Mesenchymal stem cell (in vitro differentiated cells and primary cell): Measurements from ENCODE around the gene TMEM267.
"Not testable (repeated sequence)": the region's sequence is repeated elsewhere in the genome, so short reads cannot be mapped to it uniquely, and the experiment has no call there.

ENCODE experiments used
- DNase-seq: peaks from one replicate; pipeline ENCODE4 v3.0.0-alpha.2; 2013
- H2AFZ ChIP-seq: one replicate; pipeline ENCODE4 v1.6.1; 2013; ENCODE audit warnings: low read depth, mild to moderate bottlenecking, control low read depth, inconsistent platforms, low read length, moderate library complexity
- H2AK5ac ChIP-seq: 2 replicates; pipeline ENCODE4 v1.6.1; 2013; ENCODE audit warnings: low read length, moderate library complexity, mild to moderate bottlenecking, inconsistent platforms; ENCODE audit not compliant: severe bottlenecking
- H2BK120ac ChIP-seq: one replicate; pipeline ENCODE4 v1.6.1; 2013; ENCODE audit warnings: low read depth, mild to moderate bottlenecking, inconsistent platforms, low read length, moderate library complexity
- H2BK12ac ChIP-seq, 2 experiments: one replicate each; pipeline ENCODE4 v1.6.1; 2013; ENCODE audit warnings: inconsistent platforms in 2 of 2, low read length in 2 of 2, mild to moderate bottlenecking in 2 of 2, moderate library complexity in 2 of 2, control low read depth in 1 of 2
- H2BK15ac ChIP-seq: one replicate; pipeline ENCODE4 v1.6.1; 2013; ENCODE audit warnings: mild to moderate bottlenecking, low read depth, inconsistent platforms; ENCODE audit not compliant: poor library complexity, severe bottlenecking
- H2BK5ac ChIP-seq: 2 replicates; pipeline ENCODE4 v1.6.1; 2013; ENCODE audit warnings: low read depth, mild to moderate bottlenecking, low read length, control low read depth, inconsistent platforms; ENCODE audit not compliant: poor library complexity, severe bottlenecking
- H3K14ac ChIP-seq, 2 experiments: one replicate each; pipeline ENCODE4 v1.6.1; 2013; ENCODE audit warnings: inconsistent platforms in 2 of 2, low read length in 2 of 2, control low read depth in 1 of 2, mild to moderate bottlenecking in 1 of 2, moderate library complexity in 1 of 2
- H3K18ac ChIP-seq, 2 experiments: one replicate each; pipeline ENCODE4 v1.6.1; 2013; ENCODE audit warnings: inconsistent platforms in 2 of 2, low read length in 2 of 2, control low read depth in 1 of 2, low read depth in 1 of 2, mild to moderate bottlenecking in 1 of 2
- H3K23ac ChIP-seq, 2 experiments: one replicate each; pipeline ENCODE4 v1.6.1; 2013; ENCODE audit warnings: inconsistent platforms in 2 of 2, low read length in 2 of 2, mild to moderate bottlenecking in 2 of 2, moderate library complexity in 2 of 2, control low read depth in 1 of 2
- H3K27ac ChIP-seq: 2 replicates; pipeline ENCODE4 v1.5.1; 2013; ENCODE audit warnings: mild to moderate bottlenecking, moderate library complexity, low read length, control low read depth, inconsistent platforms; ENCODE audit not compliant: poor library complexity, severe bottlenecking
- H3K27me3 ChIP-seq, 2 experiments: 2 replicates each; pipeline versions ENCODE4 v1.6.1 to v1.7.0; 2013; ENCODE audit warnings: low read length in 2 of 2, mild to moderate bottlenecking in 2 of 2, moderate library complexity in 2 of 2, control low read depth in 1 of 2, inconsistent platforms in 1 of 2; ENCODE audit not compliant: control insufficient read depth in 1 of 2, insufficient read depth in 1 of 2
- H3K36me3 ChIP-seq, 2 experiments: 2 replicates each; pipeline versions ENCODE4 v1.6.1 to v1.7.0; 2013; ENCODE audit warnings: low read length in 2 of 2, control low read depth in 1 of 2, inconsistent platforms in 1 of 2, low read depth in 1 of 2, mild to moderate bottlenecking in 1 of 2; ENCODE audit not compliant: insufficient read depth in 2 of 2, control insufficient read depth in 1 of 2
- H3K4ac ChIP-seq, 2 experiments: one replicate each; pipeline ENCODE4 v1.6.1; 2013; ENCODE audit warnings: inconsistent platforms in 2 of 2, low read length in 2 of 2, mild to moderate bottlenecking in 2 of 2, moderate library complexity in 2 of 2, control low read depth in 1 of 2, low read depth in 1 of 2
- H3K4me1 ChIP-seq: 2 replicates; pipeline ENCODE4 v1.6.1; 2013; ENCODE audit warnings: low read depth, low read length, control low read depth; ENCODE audit not compliant: control insufficient read depth, insufficient read depth
- H3K4me2 ChIP-seq: 2 replicates; pipeline ENCODE4 v1.6.1; 2013; ENCODE audit warnings: low read length, mild to moderate bottlenecking, inconsistent platforms; ENCODE audit not compliant: poor library complexity, severe bottlenecking
- H3K4me3 ChIP-seq, 2 experiments: 2 replicates each; pipeline versions ENCODE4 v1.5.1 to v1.7.0; 2013; ENCODE audit warnings: low read length in 2 of 2, mild to moderate bottlenecking in 2 of 2, control low read depth in 1 of 2, low read depth in 1 of 2; ENCODE audit not compliant: insufficient read depth in 1 of 2
- H3K79me1 ChIP-seq: replicated peaks from 2 replicates; pipeline ENCODE4 v1.6.1; 2013; ENCODE audit warnings: mild to moderate bottlenecking, control low read depth, low read length, inconsistent platforms; ENCODE audit not compliant: poor library complexity, severe bottlenecking
- H3K9ac ChIP-seq: 2 replicates; pipeline ENCODE4 v1.7.0; 2013; ENCODE audit warnings: mild to moderate bottlenecking, low read length, moderate library complexity
- H3K9me3 ChIP-seq: 2 replicates; pipeline ENCODE4 v1.7.0; 2013; ENCODE audit warnings: mild to moderate bottlenecking, low read length; ENCODE audit not compliant: control insufficient read depth
- H4K8ac ChIP-seq: one replicate; pipeline ENCODE4 v1.6.1; 2013; ENCODE audit warnings: inconsistent platforms, mild to moderate bottlenecking, low read length, moderate library complexity
- H4K91ac ChIP-seq: one replicate; pipeline ENCODE4 v1.6.1; 2013; ENCODE audit warnings: mild to moderate bottlenecking, low read length, inconsistent platforms
- WGBS: methylation state at CpG from one replicate; pipeline ENCODE4 v1.1.7; 2013; ENCODE audit warnings: mixed read lengths; 5-methylcytosine and 5-hydroxymethylcytosine counted together

TMEM267 gene

DNA sequence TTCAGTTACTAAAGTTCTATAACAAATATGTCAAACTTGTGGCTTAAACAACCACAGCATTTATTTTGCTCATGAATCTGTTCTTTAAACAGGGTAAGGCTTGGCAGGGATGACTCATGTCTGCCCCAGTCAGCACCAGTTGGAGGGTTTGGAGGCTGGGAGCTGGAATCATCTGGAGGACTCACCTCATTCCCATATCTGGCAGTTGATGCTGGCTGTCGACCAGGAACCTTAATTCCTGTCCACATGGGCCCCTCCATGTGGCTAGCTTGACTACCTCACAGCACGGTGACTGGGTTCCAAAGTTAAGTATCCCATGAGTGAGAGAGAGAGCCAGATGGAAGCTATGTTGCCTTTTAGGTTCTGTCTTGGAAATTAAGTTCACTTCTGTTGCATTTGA lies 57.7 kb downstream of the TMEM267 start:
- Histone ChIP-seq H3K14ac (no peak overlapping the region), H2BK15ac (no peak overlapping the region), H3K4me2 (no peak overlapping the region), H3K9me3 (no peaks in the 10 kb centered on the region), H3K18ac (peak overlapping the region in 1 of 2 experiments; percentile 61), H2AFZ (no peak overlapping the region), H2BK120ac (no peak overlapping the region), H4K8ac (no peak overlapping the region), H3K4ac (no peak overlapping the region), H3K4me3 (peak overlapping the region in 1 of 2 experiments; percentile 19), H2BK5ac (no peak overlapping the region), H3K23ac (no peak overlapping the region), H4K91ac (no peak overlapping the region), H3K36me3 (no peaks in the 10 kb centered on the region), H3K9ac (no peak overlapping the region), H3K4me1 (peaks cover 14% of the 10 kb centered on the region), H3K27ac (peak overlapping the region; percentile 46), H2BK12ac (no peak overlapping the region), H3K27me3 (no peaks in the 10 kb centered on the region), H3K79me1 (no peaks in the 10 kb centered on the region), H2AK5ac (no peak overlapping the region)
- DNase-seq, result peak; percentile 56
- 60% methylated on average over 2 of the region's 2 CpGs for WGBS

DNA sequence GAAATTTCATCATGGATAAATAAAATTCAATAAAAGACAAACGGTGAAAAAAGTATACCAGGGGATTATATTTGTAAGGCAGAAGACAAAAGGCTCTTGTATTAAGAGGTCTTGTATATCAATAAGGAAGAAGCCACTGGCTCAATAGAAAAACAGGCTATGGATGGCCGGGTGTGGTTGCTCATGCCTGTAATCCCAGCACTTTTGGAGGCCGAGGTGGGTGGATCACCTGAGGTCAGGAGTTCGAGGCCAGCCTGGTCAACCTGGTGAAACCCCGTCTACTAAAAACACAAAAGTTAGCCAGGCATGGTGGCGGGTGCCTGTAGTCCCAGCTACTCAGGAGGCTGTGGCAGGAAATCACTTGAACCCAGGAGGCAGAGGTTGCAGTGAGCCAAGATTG lies 60.6 kb downstream of the TMEM267 start:
- not testable (repeated sequence) for DNase-seq, H3K79me1 ChIP-seq, H2BK12ac ChIP-seq, H3K4ac ChIP-seq, H3K9ac ChIP-seq, H3K27ac ChIP-seq, H3K9me3 ChIP-seq, H3K18ac ChIP-seq, H4K91ac ChIP-seq, H3K4me3 ChIP-seq, H2BK5ac ChIP-seq, H3K23ac ChIP-seq, H4K8ac ChIP-seq, H2AK5ac ChIP-seq, H2BK120ac ChIP-seq, H2BK15ac ChIP-seq, H2AFZ ChIP-seq, H3K36me3 ChIP-seq, H3K14ac ChIP-seq, H3K27me3 ChIP-seq, H3K4me2 ChIP-seq
- peaks cover 16% of the 10 kb centered on the region for H3K4me1 ChIP-seq
- WGBS, result 94% methylated on average over 6 of the region's 6 CpGs

GRCh38 chr5:43422143-43422542 lies 61.5 kb downstream of the TMEM267 start:
- Histone ChIP-seq H3K18ac (no peak overlapping the region), H3K23ac (no peak overlapping the region), H2AFZ (no peak overlapping the region), H3K27ac (peak overlapping the region; percentile 87), H3K4me1 (peaks cover 16% of the 10 kb centered on the region), H3K9ac (no peak overlapping the region), H3K4ac (no peak overlapping the region), H3K36me3 (no peaks in the 10 kb centered on the region), H2AK5ac (no peak overlapping the region), H3K79me1 (no peaks in the 10 kb centered on the region), H2BK5ac (no peak overlapping the region), H3K9me3 (no peaks in the 10 kb centered on the region), H3K14ac (no peak overlapping the region), H2BK120ac (no peak overlapping the region), H4K8ac (no peak overlapping the region), H2BK15ac (no peak overlapping the region), H3K27me3 (no peaks in the 10 kb centered on the region), H2BK12ac (no peak overlapping the region), H3K4me3 (no peak overlapping the region), H4K91ac (no peak overlapping the region), H3K4me2 (no peak overlapping the region)
- 73% methylated on average over 2 of the region's 2 CpGs for WGBS
- peak; percentile 26 for DNase-seq

DNA sequence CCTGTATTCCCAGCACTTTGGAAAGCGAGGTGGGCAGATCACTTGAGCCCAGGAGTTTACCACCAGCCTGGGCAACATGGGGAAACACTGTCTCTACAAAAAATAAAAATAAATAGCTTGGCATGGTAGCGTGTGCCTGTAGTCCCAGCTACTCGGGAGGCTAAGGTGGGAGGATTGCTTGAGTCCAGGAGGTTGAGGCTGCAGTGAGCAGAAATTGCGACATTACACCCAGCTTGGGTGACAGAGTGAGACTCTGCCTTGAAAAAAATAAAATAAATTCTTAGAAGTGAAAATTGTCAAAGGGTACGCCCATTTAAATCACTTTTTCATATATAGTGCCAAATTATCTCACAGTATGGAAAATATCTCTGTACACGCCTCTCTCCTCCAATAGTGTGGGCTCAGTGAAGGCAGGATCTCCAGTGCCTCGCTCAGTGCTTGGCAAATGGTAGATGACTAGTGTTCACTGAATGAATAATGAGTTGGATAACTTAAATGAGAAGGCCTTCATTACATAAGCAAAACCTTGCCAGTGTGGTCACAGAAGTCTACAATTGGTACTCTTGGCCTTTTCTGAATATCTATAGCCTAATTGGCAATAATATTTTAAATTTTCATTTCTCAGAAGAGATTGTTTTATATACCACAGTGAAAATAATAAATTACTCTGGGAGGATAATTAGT lies 62.1 kb downstream of the TMEM267 start:
- H3K18ac ChIP-seq, result no peak overlapping the region
- H3K9ac ChIP-seq, result no peak overlapping the region
- no peaks in the 10 kb centered on the region for H3K79me1 ChIP-seq
- DNase-seq, result no peak
- H4K8ac ChIP-seq, result no peak overlapping the region
- peak overlapping the region; percentile 66 for H3K27ac ChIP-seq
- no peak overlapping the region for H3K4me3 ChIP-seq
- no peak overlapping the region for H3K23ac ChIP-seq
- H3K9me3 ChIP-seq, result no peaks in the 10 kb centered on the region
- 94% methylated on average over 6 of the region's 7 CpGs for WGBS
- peak overlapping the region; percentile 29 for H2AK5ac ChIP-seq
- no peak overlapping the region for H3K4me2 ChIP-seq
- no peak overlapping the region for H3K14ac ChIP-seq
- H2BK120ac ChIP-seq, result no peak overlapping the region
- no peak overlapping the region for H2AFZ ChIP-seq
- no peak overlapping the region for H2BK5ac ChIP-seq
- no peak overlapping the region for H4K91ac ChIP-seq
- peaks cover 16% of the 10 kb centered on the region for H3K4me1 ChIP-seq
- H3K27me3 ChIP-seq, result no peaks in the 10 kb centered on the region
- no peak overlapping the region for H2BK12ac ChIP-seq
- H2BK15ac ChIP-seq, result no peak overlapping the region
- no peak overlapping the region for H3K4ac ChIP-seq
- no peaks in the 10 kb centered on the region for H3K36me3 ChIP-seq
